ENCODE results near the gene AGBL1. TPM values are rescaled to one million over a fixed set of nuclear protein-coding genes. Genes with fewer than 3 reads are reported as not detected.

Gene AGBL1
- polyA plus RNA-seq, 2 of the 4 experiments (the other 2 are of a cell fraction) = not detected

DNA sequence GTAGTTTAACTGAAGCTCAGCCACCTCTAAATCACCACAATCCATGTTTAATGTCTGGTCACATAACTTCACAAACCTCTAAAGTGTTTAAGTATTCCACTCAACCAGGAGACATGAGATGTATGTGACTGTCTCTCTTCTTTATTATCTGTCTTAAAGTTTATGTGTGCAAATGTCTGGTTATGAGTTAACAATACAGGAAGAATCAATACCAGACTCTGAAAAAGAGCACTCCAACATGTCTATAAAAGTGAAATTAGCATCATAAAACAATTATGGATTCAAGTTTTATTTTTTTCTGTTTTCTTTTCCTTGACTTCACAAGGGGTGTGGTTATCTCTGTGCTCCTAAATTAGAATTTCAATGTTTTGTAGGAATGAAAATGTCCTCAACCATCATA lies 44.8 kb upstream of the AGBL1 start (continued):
- TF ChIP-seq, protein P1, sequence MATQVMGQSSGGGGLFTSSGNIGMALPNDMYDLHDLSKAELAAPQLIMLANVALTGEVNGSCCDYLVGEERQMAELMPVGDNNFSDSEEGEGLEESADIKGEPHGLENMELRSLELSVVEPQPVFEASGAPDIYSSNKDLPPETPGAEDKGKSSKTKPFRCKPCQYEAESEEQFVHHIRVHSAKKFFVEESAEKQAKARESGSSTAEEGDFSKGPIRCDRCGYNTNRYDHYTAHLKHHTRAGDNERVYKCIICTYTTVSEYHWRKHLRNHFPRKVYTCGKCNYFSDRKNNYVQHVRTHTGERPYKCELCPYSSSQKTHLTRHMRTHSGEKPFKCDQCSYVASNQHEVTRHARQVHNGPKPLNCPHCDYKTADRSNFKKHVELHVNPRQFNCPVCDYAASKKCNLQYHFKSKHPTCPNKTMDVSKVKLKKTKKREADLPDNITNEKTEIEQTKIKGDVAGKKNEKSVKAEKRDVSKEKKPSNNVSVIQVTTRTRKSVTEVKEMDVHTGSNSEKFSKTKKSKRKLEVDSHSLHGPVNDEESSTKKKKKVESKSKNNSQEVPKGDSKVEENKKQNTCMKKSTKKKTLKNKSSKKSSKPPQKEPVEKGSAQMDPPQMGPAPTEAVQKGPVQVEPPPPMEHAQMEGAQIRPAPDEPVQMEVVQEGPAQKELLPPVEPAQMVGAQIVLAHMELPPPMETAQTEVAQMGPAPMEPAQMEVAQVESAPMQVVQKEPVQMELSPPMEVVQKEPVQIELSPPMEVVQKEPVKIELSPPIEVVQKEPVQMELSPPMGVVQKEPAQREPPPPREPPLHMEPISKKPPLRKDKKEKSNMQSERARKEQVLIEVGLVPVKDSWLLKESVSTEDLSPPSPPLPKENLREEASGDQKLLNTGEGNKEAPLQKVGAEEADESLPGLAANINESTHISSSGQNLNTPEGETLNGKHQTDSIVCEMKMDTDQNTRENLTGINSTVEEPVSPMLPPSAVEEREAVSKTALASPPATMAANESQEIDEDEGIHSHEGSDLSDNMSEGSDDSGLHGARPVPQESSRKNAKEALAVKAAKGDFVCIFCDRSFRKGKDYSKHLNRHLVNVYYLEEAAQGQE (IDR thresholded peaks at IDR 0.05) = no peak
- TF ChIP-seq POLR2AphosphoS2 (conservative IDR thresholded peaks at IDR 0.05; ENCODE audit: low read length) = no peak
- no peak for TF ChIP-seq BHLHE40 (IDR thresholded peaks at IDR 0.05; ENCODE audit: low read depth, low read length)
- TF ChIP-seq, protein P2, sequence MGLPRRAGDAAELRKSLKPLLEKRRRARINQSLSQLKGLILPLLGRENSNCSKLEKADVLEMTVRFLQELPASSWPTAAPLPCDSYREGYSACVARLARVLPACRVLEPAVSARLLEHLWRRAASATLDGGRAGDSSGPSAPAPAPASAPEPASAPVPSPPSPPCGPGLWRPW (IDR thresholded peaks at IDR 0.05) = no peak
- no peak for TF ChIP-seq ZSCAN20 (CRISPR knock-in tag; IDR thresholded peaks at IDR 0.05)
- no peak for TF ChIP-seq CEBPB (IDR thresholded peaks at IDR 0.05)
- TF ChIP-seq EP300 (IDR thresholded peaks at IDR 0.05) = no peak

DNA sequence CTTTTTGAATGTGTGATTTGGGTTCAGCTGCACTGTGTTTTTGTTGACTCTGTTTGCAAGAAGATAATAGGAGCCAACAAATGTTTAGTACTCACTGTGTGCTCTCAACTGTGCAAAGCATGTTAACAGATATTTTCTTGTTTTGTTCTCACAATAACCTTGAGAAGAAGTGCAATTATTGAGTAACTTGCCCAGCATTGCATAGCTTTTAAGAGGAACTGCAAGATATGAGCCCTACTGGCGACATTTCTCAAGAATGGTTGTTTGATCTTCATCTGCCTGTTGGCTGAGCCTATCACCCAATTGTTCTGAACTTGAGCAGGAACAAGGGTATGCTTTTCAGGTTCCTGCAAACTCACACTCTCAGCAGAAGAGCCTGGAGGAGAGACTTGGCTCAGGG lies 43.4 kb upstream of the AGBL1 start:
- ATAC-seq (no peak), FAIRE-seq (peak; percentile 70), DNase-seq (ENCODE audit: low read depth in 1 of 2, low spot score in 1 of 2) (no peak)
- TF ChIP-seq, protein P3, sequence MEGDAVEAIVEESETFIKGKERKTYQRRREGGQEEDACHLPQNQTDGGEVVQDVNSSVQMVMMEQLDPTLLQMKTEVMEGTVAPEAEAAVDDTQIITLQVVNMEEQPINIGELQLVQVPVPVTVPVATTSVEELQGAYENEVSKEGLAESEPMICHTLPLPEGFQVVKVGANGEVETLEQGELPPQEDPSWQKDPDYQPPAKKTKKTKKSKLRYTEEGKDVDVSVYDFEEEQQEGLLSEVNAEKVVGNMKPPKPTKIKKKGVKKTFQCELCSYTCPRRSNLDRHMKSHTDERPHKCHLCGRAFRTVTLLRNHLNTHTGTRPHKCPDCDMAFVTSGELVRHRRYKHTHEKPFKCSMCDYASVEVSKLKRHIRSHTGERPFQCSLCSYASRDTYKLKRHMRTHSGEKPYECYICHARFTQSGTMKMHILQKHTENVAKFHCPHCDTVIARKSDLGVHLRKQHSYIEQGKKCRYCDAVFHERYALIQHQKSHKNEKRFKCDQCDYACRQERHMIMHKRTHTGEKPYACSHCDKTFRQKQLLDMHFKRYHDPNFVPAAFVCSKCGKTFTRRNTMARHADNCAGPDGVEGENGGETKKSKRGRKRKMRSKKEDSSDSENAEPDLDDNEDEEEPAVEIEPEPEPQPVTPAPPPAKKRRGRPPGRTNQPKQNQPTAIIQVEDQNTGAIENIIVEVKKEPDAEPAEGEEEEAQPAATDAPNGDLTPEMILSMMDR (IDR thresholded peaks at IDR 0.05) = no peak
- no peak for TF ChIP-seq ESRRA (IDR thresholded peaks at IDR 0.05; ENCODE audit: borderline replicate concordance, low read length)
- no peak for TF ChIP-seq JUN (IDR thresholded peaks at IDR 0.05)
- no peak for TF ChIP-seq HOXB5 (CRISPR knock-in tag; IDR thresholded peaks at IDR 0.05)
- TF ChIP-seq, protein P1 (IDR thresholded peaks at IDR 0.05) = no peak
- TF ChIP-seq EHMT2 (IDR thresholded peaks at IDR 0.05; ENCODE audit: low read depth) = no peak
- no peak for TF ChIP-seq CHD2 (IDR thresholded peaks at IDR 0.05; ENCODE audit: low read length, partially characterized antibody)
- no peak for TF ChIP-seq RCOR1 (IDR thresholded peaks at IDR 0.05; ENCODE audit: low read depth, low read length)
- no peak for TF ChIP-seq CBX8 (IDR thresholded peaks at IDR 0.05)
- no peak for TF ChIP-seq POLR2AphosphoS2 (conservative IDR thresholded peaks at IDR 0.05; ENCODE audit: low read length)
- no peak for TF ChIP-seq HDAC2 (IDR thresholded peaks at IDR 0.05)
- TF ChIP-seq TFCP2L1 (CRISPR knock-in tag; IDR thresholded peaks at IDR 0.05) = no peak
- TF ChIP-seq ZSCAN20 (CRISPR knock-in tag; IDR thresholded peaks at IDR 0.05) = no peak
- TF ChIP-seq GATA3 (IDR thresholded peaks at IDR 0.05; ENCODE audit: borderline replicate concordance) = no peak
- TF ChIP-seq TP53 (CRISPR knock-in tag; IDR thresholded peaks at IDR 0.05) = no peak
- TF ChIP-seq CBX2 (IDR thresholded peaks at IDR 0.05; ENCODE audit: borderline replicate concordance, low read depth) = no peak
- TF ChIP-seq FOSL2 (IDR thresholded peaks at IDR 0.05) = no peak
- TF ChIP-seq FOSL2 (CRISPR knock-in tag; IDR thresholded peaks at IDR 0.05) = no peak
- TF ChIP-seq ZC3H11A (IDR thresholded peaks at IDR 0.05) = no peak
- ChIA-PET POLR2A (no interaction called here), CTCF (no interaction called here)
- no peaks in the 10 kb centered on the region for H3K9me3 ChIP-seq
- no peaks in the 10 kb centered on the region for H3K4me1 ChIP-seq
- no peak overlapping the region for H3K4me3 ChIP-seq
- WGBS (ENCODE audit: missing lambda C conversion rate) = 0% methylated on average over 1 of the region's 1 CpG
- no peak overlapping the region for H3K4me2 ChIP-seq
- H3K27ac ChIP-seq = no peak overlapping the region

Measured in A549 (cell line).